Bronchial epithelial cell (primary cell): Measurements from ENCODE around the gene POTEI. TPM values are rescaled to one million over a fixed set of nuclear protein-coding genes. Genes with fewer than 3 reads are reported as not detected.
"Not testable (repeated sequence)": the region's sequence is repeated elsewhere in the genome, so short reads cannot be mapped to it uniquely, and the experiment has no call there.

Experiments
- DNase-seq: peaks from one replicate; pipeline ENCODE4 v3.0.0-alpha.2; 2010; ENCODE audit warnings: low read depth
- FAIRE-seq: peaks from 2 replicates; lab custom pipeline; 2011; peaks lifted over from hg19 to GRCh38; lab: Jason Lieb, UNC
- H3K27me3 ChIP-seq: 2 replicates; pipeline ENCODE4 v1.5.1; 2011; ENCODE audit warnings: low read length; ENCODE audit not compliant: control insufficient read depth, insufficient read depth
- H3K36me3 ChIP-seq: 2 replicates; pipeline ENCODE4 v1.5.1; 2011; ENCODE audit warnings: low read length; ENCODE audit not compliant: control insufficient read depth, insufficient read depth
- H3K4me3 ChIP-seq: 2 replicates; pipeline ENCODE4 v1.5.1; 2011; ENCODE audit warnings: mild to moderate bottlenecking, low read depth, low read length, control low read depth
- total RNA-seq: library from RNA; depleted of rRNA; stranded (reverse); fragments of >200 nt; gene quantifications from 2 replicates; pipeline ENCODE4 v1.2.1, GENCODE V29; 2014

Gene POTEI
- total RNA-seq, 1 donor from 2014 or later: not detected

DNA sequence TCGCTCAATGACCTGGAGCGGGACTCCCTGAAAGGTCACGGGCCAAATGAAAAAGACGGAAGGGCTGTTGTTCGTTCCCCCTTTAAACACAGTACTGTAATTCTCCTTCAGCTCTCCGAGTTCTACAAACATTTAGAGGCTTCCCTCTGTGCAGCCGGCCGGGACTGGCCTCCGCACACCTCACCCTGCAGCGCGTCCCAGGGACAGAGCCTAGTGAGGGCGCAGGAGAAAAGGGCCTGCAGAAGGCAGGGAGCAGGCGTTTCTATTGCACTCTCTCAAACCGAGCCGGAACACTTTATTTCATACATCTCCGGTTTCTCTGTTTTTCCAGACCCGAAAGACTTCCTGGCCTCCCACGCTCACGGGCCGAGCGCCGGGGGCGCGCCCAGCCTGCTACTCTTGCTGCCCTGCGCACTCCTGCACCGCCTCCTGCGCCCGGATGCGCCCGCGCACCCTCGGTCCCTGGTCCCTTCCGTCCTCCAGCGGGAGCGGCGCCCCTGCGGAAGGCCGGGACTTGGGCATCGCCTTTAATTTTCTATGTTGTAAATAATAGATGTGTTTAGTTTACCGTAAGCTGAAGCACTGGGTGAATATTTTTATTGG, 18.3 kb upstream of the POTEI start:
- not testable (repeated sequence) for FAIRE-seq

DNA sequence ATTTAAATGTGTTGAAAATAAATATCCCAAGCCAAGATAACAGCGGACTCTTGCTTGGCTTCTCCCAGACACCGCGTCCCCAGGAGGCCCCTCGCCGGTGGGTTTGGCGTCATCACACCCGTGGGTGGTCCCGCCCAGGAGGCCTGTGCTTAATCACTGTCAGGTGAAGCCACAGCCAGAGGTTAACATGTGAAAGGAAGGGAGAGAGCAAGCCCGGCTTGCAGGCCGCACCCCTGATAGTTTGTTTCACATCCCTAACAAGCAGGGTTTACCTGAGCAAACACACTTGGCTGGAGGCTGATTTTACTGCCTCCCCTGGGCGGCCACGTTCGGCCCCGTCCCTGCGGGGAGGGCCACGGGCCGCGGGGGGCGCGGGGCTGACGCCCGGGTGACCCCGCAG, 13.3 kb upstream of the POTEI start:
- not testable (repeated sequence) for H3K27me3 ChIP-seq, FAIRE-seq, DNase-seq, H3K4me3 ChIP-seq, H3K36me3 ChIP-seq

More for the DNA sequence above, 18.3 kb upstream of the POTEI start:
- not testable (repeated sequence) for H3K4me3 ChIP-seq, H3K27me3 ChIP-seq, H3K36me3 ChIP-seq, DNase-seq

DNA sequence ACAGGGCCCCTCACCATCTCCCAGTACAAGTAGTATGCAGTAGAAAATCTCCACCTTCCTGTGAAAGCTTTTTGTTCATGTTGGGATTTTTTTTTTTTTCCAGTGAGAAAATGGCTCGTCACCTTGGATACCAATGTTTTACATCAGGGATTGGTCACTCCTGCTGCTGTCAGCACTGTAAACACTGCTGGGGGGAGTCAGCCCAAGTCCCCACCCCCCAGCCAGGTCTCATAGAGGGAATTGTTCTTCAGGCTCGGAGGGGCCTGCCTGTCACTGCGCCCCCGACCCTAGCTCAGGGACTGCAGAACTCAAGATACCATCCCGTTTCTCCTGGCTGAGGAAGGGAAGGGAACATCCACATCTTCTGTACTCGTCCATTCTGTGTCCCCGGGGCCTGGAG, 11.9 kb upstream of the POTEI start, which contains the start of gene CFC1B:
Gene CFC1B (plus strand): TSS at position 231 of the 400 bp plus-strand sequence. CDS start 263 bp downstream, outside the sequence.
- not testable (repeated sequence) for FAIRE-seq, H3K36me3 ChIP-seq, H3K27me3 ChIP-seq, H3K4me3 ChIP-seq, DNase-seq

DNA sequence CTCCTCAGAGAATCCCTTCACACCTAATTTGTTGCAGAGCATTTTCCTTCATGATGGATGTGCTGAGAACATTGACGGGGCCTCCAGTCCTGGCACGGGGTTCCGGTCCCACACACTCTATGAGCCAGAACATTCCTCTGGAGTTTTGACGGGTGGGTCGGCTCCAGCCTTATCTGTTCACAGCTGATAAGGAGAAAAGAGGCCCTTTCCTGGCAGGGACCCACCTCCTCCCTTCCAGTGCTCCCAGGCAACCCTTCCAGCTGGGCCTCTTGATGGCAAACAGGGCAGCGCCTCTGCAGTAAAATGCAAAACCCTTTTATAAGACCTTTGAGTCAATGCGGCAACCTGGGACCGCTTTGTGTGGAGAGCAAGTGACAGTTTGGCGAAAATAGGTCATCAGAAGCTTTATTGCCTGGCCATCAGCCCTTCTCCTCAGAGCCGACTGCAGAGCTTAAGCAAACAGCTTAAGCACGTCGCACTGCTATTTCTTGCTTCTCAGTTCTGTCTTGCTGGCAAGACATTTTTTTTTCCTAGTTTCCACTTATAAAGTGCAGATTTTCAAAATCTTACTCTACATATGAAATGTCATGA, 9.5 kb upstream of the POTEI start:
- not testable (repeated sequence) for H3K27me3 ChIP-seq, FAIRE-seq, H3K36me3 ChIP-seq, DNase-seq, H3K4me3 ChIP-seq

DNA sequence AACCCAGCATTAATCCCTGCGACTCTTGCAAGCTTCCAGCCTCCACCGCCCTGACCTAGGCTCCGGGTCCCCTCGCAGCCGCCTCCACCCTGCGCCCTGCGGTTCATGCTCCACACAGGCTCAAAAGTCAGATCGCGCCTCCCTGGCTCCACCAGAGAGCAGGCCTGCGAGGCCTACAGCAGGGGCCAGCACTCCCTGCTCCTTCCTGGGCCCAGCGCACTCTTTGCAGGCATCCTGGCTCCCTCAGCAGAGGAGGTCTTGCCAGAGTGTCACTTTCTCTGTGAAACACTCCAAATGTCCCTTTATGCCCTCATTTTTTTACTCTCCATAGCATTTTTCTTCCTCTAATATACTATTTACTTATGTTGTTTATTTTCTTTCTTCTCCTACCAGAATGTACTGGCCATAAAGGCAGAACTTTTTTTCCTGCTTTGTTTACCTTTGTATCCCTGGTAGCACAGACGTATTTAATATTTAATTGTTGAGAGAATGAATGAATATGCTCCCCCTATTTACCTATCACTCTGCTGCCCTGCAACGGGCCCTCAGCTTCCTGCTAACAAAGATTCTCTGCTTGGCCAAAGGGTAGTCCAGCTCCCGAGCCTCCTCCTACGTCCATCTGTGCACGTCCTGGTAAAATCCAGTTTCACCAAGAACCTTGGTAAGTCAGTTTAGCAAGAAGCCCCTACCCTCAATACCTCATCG, 2.8 kb upstream of the POTEI start:
- DNase-seq, FAIRE-seq, H3K36me3 ChIP-seq, H3K27me3 ChIP-seq, H3K4me3 ChIP-seq: not testable (repeated sequence)

DNA sequence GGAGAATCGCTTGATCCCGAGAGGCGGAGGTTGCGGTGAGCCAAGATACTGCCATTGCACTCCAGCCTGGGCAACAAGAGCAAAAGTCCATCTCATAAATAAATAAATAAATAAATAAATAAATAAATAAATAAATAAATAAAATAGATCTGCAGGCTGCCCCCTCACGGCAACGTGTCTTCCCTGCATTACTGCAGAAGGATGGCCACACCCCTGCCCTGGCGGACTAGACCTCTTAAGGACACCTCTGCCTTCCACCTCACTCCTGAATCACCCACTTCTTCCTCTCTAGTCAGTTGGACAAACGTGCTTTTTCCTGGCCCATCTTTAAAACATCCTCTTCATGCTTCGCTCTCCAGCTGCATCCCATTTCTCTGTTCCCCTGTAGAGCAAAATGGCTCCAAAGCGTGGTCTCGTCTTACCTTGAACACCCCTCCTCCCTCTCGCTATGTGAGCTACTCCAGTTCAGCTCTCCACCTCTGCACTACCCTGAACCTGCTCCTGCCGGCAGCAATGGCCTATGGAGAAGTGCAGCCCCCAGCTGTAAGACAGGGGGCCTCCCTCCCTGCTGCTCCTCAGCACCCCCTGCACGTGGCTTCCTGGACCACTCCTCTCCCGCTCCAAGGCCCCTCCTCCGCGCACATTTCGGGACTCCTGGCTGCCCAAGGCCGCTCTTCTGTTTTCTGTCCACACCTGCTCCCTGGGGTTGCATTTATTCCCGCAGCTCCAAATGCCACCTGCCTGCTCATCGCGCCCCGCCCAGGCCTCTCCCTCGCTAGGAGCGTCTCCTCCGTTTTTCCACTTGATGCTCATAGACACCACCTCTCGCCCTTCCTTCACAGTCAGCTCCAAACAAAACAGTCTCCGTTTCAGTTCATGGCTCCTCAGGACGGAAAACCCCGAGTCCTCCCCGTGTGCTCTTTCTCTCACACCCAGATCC, 1.9 kb upstream of the POTEI start:
- FAIRE-seq, H3K27me3 ChIP-seq, H3K36me3 ChIP-seq, DNase-seq, H3K4me3 ChIP-seq: not testable (repeated sequence)

DNA sequence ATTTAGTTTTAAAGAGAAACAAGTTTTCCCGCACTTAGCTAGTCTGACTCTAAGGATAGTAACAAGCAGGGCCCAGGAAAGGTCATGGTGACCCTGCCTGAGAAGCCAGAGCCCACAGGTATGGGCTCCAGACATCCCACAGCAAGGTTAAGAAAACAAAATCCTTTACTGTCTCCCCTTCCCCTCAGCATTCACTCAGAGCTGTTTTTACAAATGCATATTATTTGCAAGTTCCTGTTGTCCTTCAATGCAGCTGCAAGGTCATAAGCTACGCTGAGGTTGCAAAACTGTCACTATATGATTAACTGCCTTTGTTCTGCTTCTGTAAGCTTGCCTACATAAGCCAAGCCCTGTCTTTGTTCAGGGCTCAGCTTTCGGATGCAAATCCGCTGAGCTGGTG, 18.1 kb downstream of the POTEI start:
- not testable (repeated sequence) for FAIRE-seq, H3K4me3 ChIP-seq, DNase-seq, H3K36me3 ChIP-seq, H3K27me3 ChIP-seq

DNA sequence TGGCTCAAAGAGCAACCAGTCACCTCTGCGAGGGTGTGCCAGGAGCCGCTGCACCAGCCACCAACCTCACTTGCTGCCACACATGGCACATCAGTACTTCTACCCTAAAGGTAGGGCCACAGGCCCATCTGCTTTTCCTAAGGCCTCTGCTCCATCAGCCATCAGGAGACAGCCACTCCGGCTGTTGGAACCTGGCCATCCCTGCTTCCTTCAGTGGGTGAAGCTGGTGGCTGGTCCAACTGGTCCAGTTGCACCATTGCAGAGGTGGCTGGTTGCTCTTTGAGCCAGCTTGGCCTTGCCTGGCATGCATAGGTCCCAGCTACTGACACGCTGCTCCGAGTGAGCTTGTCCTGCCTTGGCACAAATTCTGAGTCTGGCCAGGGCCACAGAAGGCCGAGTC, 53.7 kb downstream of the POTEI start:
- H3K36me3 ChIP-seq, H3K27me3 ChIP-seq, FAIRE-seq, DNase-seq, H3K4me3 ChIP-seq: not testable (repeated sequence)

DNA sequence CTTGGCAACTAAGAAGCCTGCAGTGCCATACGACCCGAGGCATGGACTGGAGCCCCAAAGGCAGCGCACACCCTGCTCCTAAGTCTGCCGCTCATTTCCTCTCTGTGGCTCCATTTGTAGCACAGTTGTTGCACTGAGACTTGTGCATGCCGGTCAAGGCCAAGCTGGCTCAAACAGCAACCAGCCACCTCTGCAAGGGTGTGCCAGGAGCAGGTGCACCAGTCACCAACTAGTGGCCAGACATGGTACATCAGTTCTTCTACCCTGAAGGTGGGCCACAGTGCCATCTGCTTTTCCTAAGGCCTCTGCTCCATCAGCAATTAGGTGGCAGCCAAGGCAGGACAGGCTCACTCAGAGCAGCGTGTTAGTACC, 54.4 kb downstream of the POTEI start:
- DNase-seq, H3K27me3 ChIP-seq, FAIRE-seq: not testable (repeated sequence)

DNA sequence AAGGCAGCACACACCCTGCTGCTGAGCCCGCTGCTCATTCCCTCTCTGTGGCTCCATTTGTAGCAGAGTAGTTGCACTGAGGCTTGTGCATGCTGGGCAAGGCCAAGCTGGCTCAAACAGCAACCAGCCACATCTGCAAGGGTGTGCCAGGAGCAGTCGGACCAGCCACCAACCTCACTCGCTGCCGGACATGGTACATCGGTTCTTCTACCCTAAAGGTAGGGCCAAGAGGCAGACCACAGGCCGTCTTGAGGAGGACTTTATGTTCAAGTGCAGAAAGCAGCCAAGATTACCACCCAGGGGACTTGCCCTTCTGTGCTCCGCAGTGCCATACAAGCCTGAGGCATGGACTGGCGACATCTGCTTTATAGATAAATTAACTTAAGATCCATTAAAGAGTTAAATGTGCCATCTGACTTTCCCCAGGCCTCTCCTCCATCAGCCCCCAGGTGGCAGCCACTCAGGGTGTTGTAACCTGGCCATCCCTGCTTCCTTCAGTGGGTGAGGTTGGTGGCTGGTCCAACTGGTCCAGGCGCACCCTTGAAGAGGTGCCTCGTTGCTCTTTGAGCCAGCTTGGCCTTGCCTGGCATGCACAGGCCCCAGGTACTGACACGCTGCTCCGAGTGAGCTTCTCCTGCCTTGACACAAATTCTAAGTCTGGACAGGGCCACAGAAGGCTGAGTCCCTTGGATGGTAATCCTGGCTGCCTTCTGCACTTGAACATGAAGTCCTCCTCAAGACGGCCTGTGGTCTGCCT, 55.0 kb downstream of the POTEI start:
- not testable (repeated sequence) for H3K27me3 ChIP-seq, DNase-seq, H3K4me3 ChIP-seq, H3K36me3 ChIP-seq, FAIRE-seq

More for the DNA sequence above, 54.4 kb downstream of the POTEI start:
- not testable (repeated sequence) for H3K36me3 ChIP-seq, H3K4me3 ChIP-seq

DNA sequence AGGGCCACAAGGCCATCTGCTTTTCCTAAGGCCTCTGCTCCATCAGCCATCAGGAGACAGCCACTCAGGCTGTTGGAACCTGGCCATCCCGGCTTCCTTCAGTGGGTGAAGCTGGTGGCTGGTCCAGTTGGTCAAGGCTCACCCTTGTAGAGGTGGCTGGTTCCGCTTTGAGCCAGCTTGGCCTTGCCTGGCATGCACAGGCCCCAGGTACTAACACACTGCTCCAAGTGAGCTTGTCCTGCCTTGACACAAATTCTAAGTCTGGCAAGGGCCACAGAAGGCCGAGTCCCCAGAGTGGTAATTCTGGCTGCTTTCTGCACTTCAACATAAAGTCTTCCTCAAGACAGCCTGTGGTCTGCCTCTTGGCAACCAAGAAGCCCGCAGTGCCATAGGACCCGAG, 56.2 kb downstream of the POTEI start:
- not testable (repeated sequence) for H3K36me3 ChIP-seq, H3K4me3 ChIP-seq, H3K27me3 ChIP-seq, DNase-seq, FAIRE-seq

DNA sequence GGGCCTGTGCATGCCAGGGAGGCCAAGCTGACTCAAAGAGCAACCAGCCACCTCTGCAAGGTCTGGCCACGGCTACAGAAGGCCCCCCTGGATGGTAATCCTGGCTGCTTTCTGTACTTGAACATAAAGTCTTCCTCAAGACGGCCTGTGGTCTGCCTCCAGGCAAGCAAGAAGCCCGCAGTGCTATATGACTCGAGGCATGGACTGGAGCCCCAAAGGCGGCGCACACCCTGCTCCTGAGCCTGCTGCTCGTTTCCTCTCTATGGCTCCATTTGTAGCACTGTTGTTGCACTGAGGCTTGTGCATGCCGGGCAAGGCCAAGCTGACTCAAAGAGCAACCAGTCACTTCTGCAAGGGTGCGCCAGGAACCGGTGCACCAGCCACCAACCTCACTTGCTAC, 57.3 kb downstream of the POTEI start:
- H3K36me3 ChIP-seq, FAIRE-seq, DNase-seq, H3K4me3 ChIP-seq, H3K27me3 ChIP-seq: not testable (repeated sequence)

DNA sequence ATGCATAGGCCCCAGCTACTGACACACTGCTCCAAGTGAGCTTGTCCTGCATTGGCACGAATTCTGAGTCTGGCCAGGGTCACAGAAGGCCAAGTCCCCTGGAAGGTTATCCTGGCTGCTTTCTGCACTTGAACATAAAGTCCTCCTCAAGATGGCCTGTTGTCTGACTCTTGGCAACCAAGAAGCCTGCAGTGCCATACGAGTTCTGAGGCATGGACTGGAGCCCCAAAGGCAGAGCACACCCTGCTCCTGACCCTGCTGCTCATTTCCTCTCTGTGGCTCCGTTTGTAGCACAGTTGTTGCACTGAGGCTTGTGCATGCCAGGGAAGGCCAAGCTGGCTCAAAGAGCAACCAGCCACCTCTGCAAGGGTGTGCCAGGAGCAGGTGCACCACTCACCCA, 57.9 kb downstream of the POTEI start:
- FAIRE-seq, H3K4me3 ChIP-seq, H3K36me3 ChIP-seq, H3K27me3 ChIP-seq, DNase-seq: not testable (repeated sequence)
